Naive thymus-derived CD8-positive, alpha-beta T cell (primary cell): ENCODE data around the gene WSCD1. TPM values are rescaled to one million over a fixed set of nuclear protein-coding genes. Genes with fewer than 3 reads are reported as not detected.
A peak's percentile ranks its signal among the peaks of the same experiment; 100 is the strongest.

Source experiments
- ATAC-seq, 2 donors: fragments of 150-1000 bp; cut with Tn5 transposase in 1 of 2; sonication (Bioruptor Pico), chemical (Tn5 transposase) in 1 of 2; 1 replicate in 1 of 2; 2 replicates in 1 of 2; pipeline ENCODE4 v1.10.0; 2021; ENCODE audit warnings: mild to moderate bottlenecking in 2 of 2, moderate library complexity in 2 of 2
- POLR2A ChIA-PET: fragments of 350-600 bp; sonication (Branson Sonifier 250); formaldehyde crosslinking; loops from one replicate; lab custom pipeline; 2021; ENCODE audit warnings: antibody characterized with exemption; lab: Charles Lee
- DNase-seq, 10 donors: peaks; one replicate each; pipeline versions ENCODE4 v3.0.0 to v3.0.0-alpha.2; 2020 to 2022
- H3K27ac Mint-ChIP-seq, 10 donors: one replicate each; pipeline ENCODE4 v1.8.0; 2020 to 2022; ENCODE audit warnings: mild to moderate bottlenecking in 10 of 10, mixed read lengths in 10 of 10, moderate library complexity in 4 of 10, inconsistent platforms in 1 of 10
- H3K27me3 Mint-ChIP-seq, 5 donors: one replicate each; pipeline ENCODE4 v1.8.0; 2021 to 2022; ENCODE audit warnings: mixed read lengths in 5 of 5
- H3K36me3 Mint-ChIP-seq, 3 donors: one replicate each; pipeline ENCODE4 v1.8.0; 2020 to 2022; ENCODE audit warnings: mixed read lengths in 3 of 3, mild to moderate bottlenecking in 2 of 3, inconsistent platforms in 1 of 3
- H3K4me1 Mint-ChIP-seq, 4 donors: one replicate each; pipeline ENCODE4 v1.8.0; 2021 to 2022; ENCODE audit warnings: mixed read lengths in 4 of 4
- H3K4me3 Mint-ChIP-seq, 10 donors: one replicate each; pipeline ENCODE4 v1.8.0; 2020 to 2022; ENCODE audit warnings: mild to moderate bottlenecking in 10 of 10, mixed read lengths in 10 of 10, moderate library complexity in 6 of 10, inconsistent platforms in 1 of 10
- H3K9me3 Mint-ChIP-seq, 9 donors: one replicate each; pipeline ENCODE4 v1.8.0; 2020 to 2022; ENCODE audit warnings: mixed read lengths in 9 of 9, mild to moderate bottlenecking in 3 of 9, inconsistent platforms in 1 of 9, moderate library complexity in 1 of 9
- polyA plus RNA-seq, 3 donors: library from polyadenylated mRNA; unstranded; fragments of 300-500 nt; fragmentation: Illumina TruSeq; gene quantifications; one replicate each; pipeline ENCODE4 v1.2.3, GENCODE V29; 2021
- total RNA-seq, 8 experiments: library from RNA in 2 of 8; stranded (reverse) in 2 of 8; gene quantifications; one replicate each; pipeline ENCODE4 v1.2.3 and lab custom pipeline; 2021 to 2026

Gene WSCD1
- total and polyA plus RNA-seq, 5 experiments from 2014 or later: not detected

DNA sequence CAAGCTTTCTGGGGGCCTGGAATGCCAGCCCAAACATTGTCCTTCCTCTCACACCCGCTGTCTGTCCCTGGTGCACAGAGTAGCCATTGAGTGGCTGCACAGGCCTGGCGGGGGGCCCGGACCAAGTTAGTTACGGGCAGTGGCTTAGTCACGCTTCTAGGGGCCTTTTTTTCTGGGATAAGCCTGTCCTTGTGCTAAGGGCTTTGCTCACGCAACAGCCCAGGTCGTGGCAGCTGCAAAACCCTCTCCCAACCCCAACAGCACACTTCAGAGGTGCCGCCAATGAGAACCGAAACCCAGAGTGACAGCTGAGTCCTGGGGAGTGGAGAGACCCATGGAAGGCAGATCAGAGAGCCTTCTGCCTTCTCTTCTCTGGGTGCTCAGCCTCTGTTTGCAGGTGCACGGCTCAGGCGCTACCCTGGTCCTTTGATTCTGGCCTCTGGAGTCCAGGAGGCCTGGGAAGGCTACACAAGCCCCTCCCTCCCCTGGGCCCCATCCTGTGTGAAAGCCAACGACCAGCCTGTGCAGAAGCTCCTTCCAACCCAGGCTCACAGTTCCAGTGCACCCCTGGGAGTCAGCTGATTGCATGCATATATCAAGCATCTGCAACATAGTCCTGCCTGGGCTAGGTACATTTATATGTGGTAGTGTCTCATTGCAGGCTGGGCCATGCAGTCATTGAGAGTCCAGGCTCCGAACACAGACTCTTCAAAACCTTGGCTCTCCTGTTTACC, 9.1 kb downstream of the WSCD1 start:
- no peak overlapping the region for H3K27ac Mint-ChIP-seq
- H3K27me3 Mint-ChIP-seq: peaks cover 0 to 31% (median 15%) of the 10 kb centered on the region in 5 donors
- no peaks in the 10 kb centered on the region for H3K36me3 Mint-ChIP-seq
- POLR2A ChIA-PET: no interaction called here
- H3K4me3 Mint-ChIP-seq: no peak overlapping the region
- no peaks in the 10 kb centered on the region for H3K9me3 Mint-ChIP-seq
- no peaks in the 10 kb centered on the region for H3K4me1 Mint-ChIP-seq
- DNase-seq: no peak
- ATAC-seq: no peak

DNA sequence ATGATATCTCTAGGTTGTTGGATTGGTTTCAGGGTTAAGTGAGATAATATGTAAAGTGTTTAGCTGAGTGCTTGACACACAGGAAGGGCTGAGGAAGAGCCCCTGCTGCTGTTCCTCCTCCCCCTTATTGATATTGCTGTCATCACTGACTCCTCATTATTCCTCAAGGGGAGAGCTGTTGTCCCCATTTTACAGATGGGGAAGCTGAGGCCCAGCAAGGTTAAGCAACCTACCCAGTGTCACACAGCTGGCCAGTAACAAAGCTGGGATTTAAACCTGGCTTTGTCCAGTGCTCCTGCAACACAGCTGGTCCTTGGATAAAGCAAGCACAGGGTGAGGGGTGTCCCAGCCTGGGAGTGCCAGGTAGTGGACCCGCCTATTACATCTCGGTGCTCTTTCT, 9.8 kb downstream of the WSCD1 start:
- no peaks in the 10 kb centered on the region for H3K9me3 Mint-ChIP-seq
- peaks cover 0 to 24% (median 11%) of the 10 kb centered on the region in 5 donors for H3K27me3 Mint-ChIP-seq
- no peaks in the 10 kb centered on the region for H3K4me1 Mint-ChIP-seq
- no peak for DNase-seq
- POLR2A ChIA-PET: no interaction called here
- H3K4me3 Mint-ChIP-seq: no peak overlapping the region
- no peak for ATAC-seq
- H3K36me3 Mint-ChIP-seq: no peaks in the 10 kb centered on the region
- no peak overlapping the region for H3K27ac Mint-ChIP-seq

DNA sequence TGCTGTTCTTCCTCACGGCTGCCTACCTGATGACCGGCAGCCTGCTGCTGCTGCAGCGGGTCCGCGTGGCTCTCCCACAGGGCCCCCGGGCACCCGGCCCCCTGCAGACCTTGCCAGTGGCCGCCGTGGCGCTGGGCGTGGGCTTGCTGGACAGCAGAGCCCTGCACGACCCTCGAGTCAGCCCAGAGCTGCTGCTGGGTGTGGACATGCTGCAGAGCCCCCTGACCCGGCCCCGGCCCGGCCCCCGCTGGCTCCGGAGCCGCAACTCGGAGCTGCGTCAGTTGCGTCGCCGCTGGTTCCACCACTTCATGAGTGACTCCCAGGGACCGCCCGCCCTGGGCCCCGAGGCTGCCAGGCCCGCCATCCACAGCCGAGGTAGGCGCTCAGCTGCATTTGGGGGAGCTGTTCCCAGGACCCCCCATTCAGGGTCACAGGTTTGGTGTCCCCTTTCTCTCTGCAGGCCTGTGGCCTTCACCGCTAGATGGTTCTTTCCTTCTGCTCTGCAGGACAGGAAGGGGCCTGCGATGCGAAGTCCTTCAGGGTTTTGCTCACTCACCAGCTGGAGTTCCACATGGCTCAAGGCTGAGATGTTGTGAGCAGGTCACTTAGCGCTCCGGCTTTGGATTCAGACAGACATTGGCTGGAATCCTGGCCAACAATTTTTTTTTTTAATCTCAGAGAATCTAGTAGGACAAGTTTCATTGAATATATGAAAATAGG, 10.7 kb downstream of the WSCD1 start:
- Mint-ChIP-seq H3K27me3 (peaks cover 0 to 15% (median 6%) of the 10 kb centered on the region in 5 donors), H3K36me3 (no peaks in the 10 kb centered on the region), H3K4me1 (no peaks in the 10 kb centered on the region), H3K4me3 (no peak overlapping the region), H3K9me3 (no peaks in the 10 kb centered on the region), H3K27ac (no peak overlapping the region)
- DNase-seq: no peak
- no peak for ATAC-seq
- POLR2A ChIA-PET: no interaction called here

DNA sequence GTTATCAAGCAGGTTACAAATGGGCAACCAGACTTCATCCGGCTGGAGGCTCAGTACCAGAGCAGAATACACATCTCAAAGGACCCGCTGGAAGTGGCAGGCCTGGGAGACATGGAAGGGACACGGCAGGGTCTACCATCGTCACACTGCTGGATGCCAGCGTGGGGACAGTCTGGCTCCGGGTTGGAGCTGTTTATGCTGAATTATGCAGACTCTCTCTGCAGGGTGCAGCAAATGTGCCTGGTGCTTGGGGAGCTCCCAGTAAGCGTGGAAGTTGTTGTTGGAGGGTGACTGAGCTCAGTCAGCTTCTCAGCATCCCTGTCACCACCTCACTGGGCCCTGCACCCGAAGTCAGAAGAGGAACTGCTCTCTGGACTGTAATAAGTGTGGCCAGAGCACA, 12.2 kb downstream of the WSCD1 start:
- H3K27me3 Mint-ChIP-seq: peaks cover 0 to 13% (median 4%) of the 10 kb centered on the region in 5 donors
- POLR2A ChIA-PET: no interaction called here
- no peaks in the 10 kb centered on the region for H3K36me3 Mint-ChIP-seq
- DNase-seq (no peak), ATAC-seq (no peak)
- no peaks in the 10 kb centered on the region for H3K9me3 Mint-ChIP-seq
- no peak overlapping the region for H3K4me3 Mint-ChIP-seq
- H3K27ac Mint-ChIP-seq: no peak overlapping the region
- H3K4me1 Mint-ChIP-seq: no peaks in the 10 kb centered on the region

DNA sequence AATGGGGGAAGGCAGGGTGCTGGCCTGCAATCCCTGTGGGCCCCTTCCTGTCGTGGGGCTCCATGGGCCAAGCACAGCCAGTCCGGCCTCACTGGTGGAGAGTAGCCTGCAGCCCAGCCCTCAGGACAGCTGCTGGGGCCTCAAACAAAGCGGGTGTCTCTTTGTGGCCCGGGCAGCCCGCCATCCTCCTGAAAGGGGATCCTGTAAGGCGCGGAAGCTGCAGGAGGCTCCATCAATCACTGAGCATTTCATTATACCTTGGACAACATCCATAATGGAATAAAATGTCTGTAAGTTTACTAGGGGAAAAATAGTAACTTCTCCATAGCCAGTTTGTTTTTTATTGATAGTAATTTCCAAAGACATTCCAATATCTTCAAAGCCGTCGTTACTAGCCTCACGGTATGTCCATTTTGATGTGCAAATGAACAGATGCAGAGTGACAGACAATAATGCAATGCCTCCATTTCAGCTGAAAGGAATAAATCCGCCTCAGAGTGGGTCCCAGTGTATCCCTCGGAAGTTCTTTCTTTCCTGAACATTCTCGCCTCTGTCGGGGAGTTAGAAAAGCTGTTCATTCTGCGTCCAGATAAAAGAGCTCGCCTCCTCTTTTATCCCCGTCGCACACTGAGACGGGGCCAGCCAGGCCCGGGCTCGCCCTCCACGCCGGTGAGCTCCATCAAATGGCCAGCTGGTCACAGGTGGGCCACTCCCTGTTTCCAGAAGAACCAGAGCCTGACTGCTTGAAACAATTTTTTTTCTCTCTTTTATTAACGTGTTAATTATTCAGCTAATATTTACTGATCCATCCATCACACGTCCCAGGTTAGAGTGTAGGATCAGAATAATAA, 14.4 kb downstream of the WSCD1 start:
- H3K27ac Mint-ChIP-seq: no peak overlapping the region
- ATAC-seq (no peak), DNase-seq (no peak)
- no peaks in the 10 kb centered on the region for H3K4me1 Mint-ChIP-seq
- H3K4me3 Mint-ChIP-seq: no peak overlapping the region
- H3K36me3 Mint-ChIP-seq: no peaks in the 10 kb centered on the region
- no peaks in the 10 kb centered on the region for H3K9me3 Mint-ChIP-seq
- peaks cover 0 to 3% (median 0%) of the 10 kb centered on the region in 5 donors for H3K27me3 Mint-ChIP-seq
- POLR2A ChIA-PET: no interaction called here

DNA sequence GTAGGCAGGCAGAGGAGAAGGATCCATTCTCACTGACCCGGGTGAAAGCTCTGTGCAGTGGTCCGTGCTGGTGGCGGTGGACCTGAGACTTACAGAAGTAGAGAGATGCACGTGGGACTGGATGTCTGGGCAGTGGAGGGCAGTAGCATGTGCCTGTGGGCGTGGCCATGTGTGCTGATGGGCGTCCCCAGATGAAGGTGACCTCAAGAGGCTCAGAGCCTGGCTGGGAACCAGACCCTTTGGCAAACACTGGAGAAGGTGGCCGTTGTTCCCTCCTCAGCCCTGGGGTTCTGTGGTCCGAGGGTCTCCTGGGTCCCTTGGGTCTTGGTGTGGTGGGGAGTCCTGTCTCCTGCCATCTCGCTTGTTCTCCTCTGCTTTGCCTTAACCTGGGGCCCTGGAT, 15.6 kb downstream of the WSCD1 start:
- POLR2A ChIA-PET: no interaction called here

DNA sequence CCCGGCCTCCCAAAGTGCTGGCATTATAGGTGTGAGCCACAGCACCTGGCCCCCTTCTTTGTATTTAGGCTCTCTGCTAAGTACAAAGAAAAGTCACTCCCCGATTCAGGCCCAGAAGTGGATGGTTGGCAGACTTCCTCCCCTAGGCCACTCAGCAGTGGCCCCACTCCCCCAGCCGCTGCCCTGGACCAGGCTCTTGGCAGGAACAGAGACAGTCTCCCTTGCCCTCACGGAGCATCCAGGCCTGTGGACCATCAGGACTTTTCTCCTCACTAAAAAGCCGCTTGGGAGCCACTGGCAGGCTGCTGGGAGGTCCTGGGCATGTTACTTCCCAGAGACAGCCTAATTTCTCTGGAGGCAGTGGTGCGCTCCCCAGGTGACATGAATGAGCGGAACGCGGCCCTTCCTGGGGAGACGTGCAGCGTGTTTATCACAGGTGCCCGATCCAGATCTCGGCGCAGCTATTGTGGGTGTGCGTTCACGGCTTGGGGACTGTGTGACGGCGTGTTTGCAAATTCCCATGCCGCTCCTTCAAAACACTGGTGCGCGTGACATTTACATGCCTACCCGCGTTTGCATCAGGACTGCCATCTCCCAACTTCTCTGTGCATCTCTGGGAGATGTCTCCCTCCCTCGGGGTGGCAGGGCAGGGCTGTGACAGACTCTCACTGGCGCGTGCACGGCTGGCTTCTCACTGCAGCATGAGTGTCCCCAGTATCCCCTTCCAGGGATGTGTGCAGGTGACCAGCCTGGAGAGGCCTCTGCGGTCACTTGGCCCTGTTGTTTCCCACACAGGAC, 16.6 kb downstream of the WSCD1 start:
- POLR2A ChIA-PET: no interaction called here
- Mint-ChIP-seq H3K36me3 (no peaks in the 10 kb centered on the region), H3K9me3 (no peaks in the 10 kb centered on the region), H3K4me3 (no peak overlapping the region), H3K4me1 (no peaks in the 10 kb centered on the region), H3K27ac (no peak overlapping the region), H3K27me3 (peaks cover 0 to 3% (median 0%) of the 10 kb centered on the region in 5 donors)
- no peak for DNase-seq
- ATAC-seq: no peak

More for the DNA sequence above, 15.6 kb downstream of the WSCD1 start:
- Mint-ChIP-seq H3K4me3 (no peak overlapping the region), H3K9me3 (no peaks in the 10 kb centered on the region), H3K27me3 (peaks cover 0 to 3% (median 0%) of the 10 kb centered on the region in 5 donors), H3K4me1 (no peaks in the 10 kb centered on the region), H3K27ac (no peak overlapping the region), H3K36me3 (no peaks in the 10 kb centered on the region)
- DNase-seq: no peak
- no peak for ATAC-seq

DNA sequence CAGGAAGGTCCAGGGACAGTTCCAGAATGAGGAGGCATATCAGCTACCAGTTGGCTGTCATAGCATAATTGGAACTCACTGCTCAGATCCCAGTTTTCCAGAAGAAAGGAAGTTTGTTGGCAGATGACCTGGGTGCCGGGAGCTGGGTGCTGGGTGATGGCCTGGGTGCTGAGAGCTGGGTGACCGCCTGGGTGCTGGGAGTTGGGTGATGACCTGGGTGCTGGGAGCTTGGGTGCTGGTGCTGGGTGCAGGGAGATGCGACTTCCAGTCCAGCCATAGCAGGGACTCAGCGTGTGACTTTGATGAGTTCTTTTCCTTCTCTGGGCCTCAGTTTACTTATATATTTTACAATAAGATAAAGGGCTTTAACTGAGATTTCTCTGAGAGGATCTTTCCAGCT, 18.0 kb downstream of the WSCD1 start:
- H3K4me3 Mint-ChIP-seq: no peak overlapping the region
- H3K9me3 Mint-ChIP-seq: no peaks in the 10 kb centered on the region
- H3K27ac Mint-ChIP-seq: peak overlapping the region in 1 of 10 donors; percentile 17
- H3K27me3 Mint-ChIP-seq: peaks cover 0 to 6% (median 0%) of the 10 kb centered on the region in 5 donors
- no peak for DNase-seq
- POLR2A ChIA-PET: no interaction called here
- no peaks in the 10 kb centered on the region for H3K36me3 Mint-ChIP-seq
- no peak for ATAC-seq
- H3K4me1 Mint-ChIP-seq: no peaks in the 10 kb centered on the region

DNA sequence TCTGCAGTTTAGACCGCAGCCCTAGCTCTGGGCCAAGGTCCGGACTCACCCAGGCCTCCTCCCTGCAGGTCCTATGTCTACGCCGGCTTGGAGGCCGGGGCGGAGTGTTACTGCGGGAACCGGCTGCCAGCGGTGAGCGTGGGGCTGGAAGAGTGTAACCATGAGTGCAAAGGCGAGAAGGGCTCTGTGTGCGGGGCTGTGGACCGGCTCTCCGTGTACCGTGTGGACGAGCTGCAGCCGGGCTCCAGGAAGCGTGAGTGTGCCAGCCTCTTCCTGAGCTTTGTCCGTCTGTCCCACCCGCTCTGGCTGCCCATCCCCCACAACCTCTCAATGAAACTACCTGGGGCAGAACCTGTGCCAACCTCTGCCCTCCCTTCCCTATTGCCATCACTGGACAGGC, 20.1 kb downstream of the WSCD1 start:
- peaks cover 0 to 27% (median 4%) of the 10 kb centered on the region in 5 donors for H3K27me3 Mint-ChIP-seq
- no peak overlapping the region for H3K4me3 Mint-ChIP-seq
- H3K9me3 Mint-ChIP-seq: no peaks in the 10 kb centered on the region
- H3K36me3 Mint-ChIP-seq: no peaks in the 10 kb centered on the region
- POLR2A ChIA-PET: no interaction called here
- no peak overlapping the region for H3K27ac Mint-ChIP-seq
- ATAC-seq (no peak), DNase-seq (peak in 1 of 10 donors; percentile 11)
- no peaks in the 10 kb centered on the region for H3K4me1 Mint-ChIP-seq

DNA sequence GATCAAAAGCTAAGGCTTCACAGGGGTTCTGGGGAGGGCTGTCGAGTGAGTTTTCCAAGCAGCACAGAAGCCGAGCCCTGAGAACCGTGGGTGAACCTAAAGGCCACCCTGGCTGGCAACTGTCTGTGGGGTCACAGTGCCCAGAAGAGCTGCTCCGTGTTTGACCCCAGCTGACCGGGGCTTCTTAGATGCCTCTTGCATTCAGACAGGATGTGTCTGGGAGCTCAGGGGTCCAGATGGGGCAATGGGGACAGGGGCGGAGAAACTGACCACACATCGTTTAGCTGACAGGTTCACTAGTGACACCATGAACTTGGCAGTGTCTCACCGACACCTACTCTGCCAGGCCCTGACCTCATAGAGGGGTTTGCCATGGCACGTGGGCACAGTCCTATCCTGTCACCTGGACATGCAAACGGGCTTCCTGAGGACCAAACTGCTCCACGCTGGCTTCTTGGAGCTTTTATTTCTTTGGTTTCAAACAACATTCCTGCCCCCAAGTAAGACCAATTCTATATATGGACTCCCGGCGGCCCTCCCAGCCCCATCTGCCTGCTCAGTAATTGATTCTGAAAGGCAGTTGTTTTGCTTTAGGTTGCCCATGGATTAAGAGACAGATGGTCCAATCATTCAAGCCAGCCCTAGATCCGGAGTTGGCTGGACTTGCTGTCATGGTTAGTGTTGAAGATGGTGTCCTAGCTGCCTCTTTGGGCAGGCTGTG, 22.2 kb downstream of the WSCD1 start:
- Mint-ChIP-seq H3K9me3 (no peaks in the 10 kb centered on the region), H3K36me3 (no peaks in the 10 kb centered on the region), H3K27me3 (peaks cover 0 to 33% (median 6%) of the 10 kb centered on the region in 5 donors), H3K4me3 (no peak overlapping the region), H3K27ac (peak overlapping the region in 1 of 10 donors; percentile 21), H3K4me1 (no peaks in the 10 kb centered on the region)
- ATAC-seq (no peak), DNase-seq (peak in 1 of 10 donors; percentile 47)
- POLR2A ChIA-PET: no interaction called here

DNA sequence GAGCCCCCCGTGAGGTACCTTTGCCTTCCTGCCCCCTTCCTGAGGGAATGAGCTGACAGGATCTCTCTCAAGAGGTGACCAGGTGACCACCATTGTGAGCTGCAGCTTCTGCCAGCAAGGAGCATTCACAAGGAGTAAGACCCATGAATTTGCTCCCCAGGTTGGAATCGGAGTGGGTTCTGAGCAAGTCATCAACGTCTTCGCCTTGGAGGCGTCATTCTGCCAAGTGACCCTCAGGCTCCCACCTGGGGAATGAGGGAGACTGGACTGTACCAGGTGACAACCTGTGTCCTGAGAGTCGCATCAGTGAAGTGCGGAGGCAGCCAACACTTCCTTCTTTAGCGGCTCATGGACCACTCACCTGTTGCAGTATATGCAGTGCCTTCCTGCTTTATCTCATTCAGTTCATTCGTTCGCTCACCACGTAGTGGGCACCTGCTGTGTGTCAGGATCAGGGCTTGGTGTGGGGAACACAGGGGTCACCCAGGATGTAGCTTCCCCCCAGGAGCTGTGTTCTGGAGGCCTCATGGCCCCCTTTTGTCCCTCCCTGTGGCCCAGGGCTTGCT, 22.8 kb downstream of the WSCD1 start:
- ATAC-seq (no peak), DNase-seq (peak in 1 of 10 donors; percentile 60)
- no peak overlapping the region for H3K4me3 Mint-ChIP-seq
- POLR2A ChIA-PET: no interaction called here
- H3K27me3 Mint-ChIP-seq: peaks cover 0 to 33% (median 7%) of the 10 kb centered on the region in 5 donors
- H3K9me3 Mint-ChIP-seq: no peaks in the 10 kb centered on the region
- no peaks in the 10 kb centered on the region for H3K36me3 Mint-ChIP-seq
- peak overlapping the region in 1 of 10 donors; percentile 21 for H3K27ac Mint-ChIP-seq
- no peaks in the 10 kb centered on the region for H3K4me1 Mint-ChIP-seq
